Activated B cell treated with CpG ODN at 0.5 μM for 24 hours (primary cell): ENCODE measurements around the gene TENM4. TPM values are rescaled to one million over a fixed set of nuclear protein-coding genes. Genes with fewer than 3 reads are reported as not detected.

Source experiments
- ATAC-seq: fragments of 200-7000 bp; cut with Tn5 transposase; one replicate; pipeline ENCODE4 v1.10.0; 2021; ENCODE audit warnings: low read depth, mild to moderate bottlenecking, moderate library complexity
- CTCF ChIA-PET: fragments of 350-600 bp; sonication (Branson Sonifier 250); formaldehyde crosslinking; loops from one replicate; lab custom pipeline; 2021; ENCODE audit warnings: antibody characterized with exemption; lab: Charles Lee
- POLR2A ChIA-PET: fragments of 350-600 bp; sonication (Branson Sonifier 250); formaldehyde crosslinking; loops from one replicate; lab custom pipeline; 2021; ENCODE audit warnings: antibody characterized with exemption; lab: Charles Lee
- DNase-seq: peaks from one replicate; pipeline ENCODE4 v3.0.0; 2022
- H3K27ac Mint-ChIP-seq: one replicate; pipeline ENCODE4 v1.8.0; 2020; ENCODE audit warnings: mixed read lengths
- H3K27me3 Mint-ChIP-seq: one replicate; pipeline ENCODE4 v1.8.0; 2021; ENCODE audit warnings: mixed read lengths
- H3K36me3 Mint-ChIP-seq: one replicate; pipeline ENCODE4 v1.8.0; 2021; ENCODE audit warnings: low read depth, mixed read lengths
- H3K4me1 Mint-ChIP-seq: one replicate; pipeline ENCODE4 v1.8.0; 2021; ENCODE audit warnings: mixed read lengths
- H3K4me3 Mint-ChIP-seq: one replicate; pipeline ENCODE4 v1.8.0; 2020; ENCODE audit warnings: mild to moderate bottlenecking, mixed read lengths
- H3K9me3 Mint-ChIP-seq: one replicate; pipeline ENCODE4 v1.8.0; 2020; ENCODE audit warnings: mixed read lengths
- CTCF ChIP-seq: fragments of 200-600 bp; IDR thresholded peaks from one replicate; pipeline ENCODE4 v1.8.0; 2022; ENCODE audit warnings: antibody characterized with exemption, mild to moderate bottlenecking
- intact Hi-C: fragments of 100-400 bp; cut with micrococcal nuclease; formaldehyde crosslinking; loops from one replicate; pipeline ENCODE4 v1.15.1; 2024
- total RNA-seq: library from RNA; stranded (reverse); gene quantifications from 2 replicates; pipeline ENCODE4 v1.2.3, GENCODE V29; 2022

TENM4 gene
- total RNA-seq, 1 donor from 2014 or later, result 2.4 TPM

GRCh38 chr11:79059141-79059540 is 381.7 kb downstream of the TENM4 start:
- CTCF ChIA-PET, result no interaction called here

GRCh38 chr11:79055856-79056631 is 384.8 kb downstream of the TENM4 start:
- no peak for TF ChIP-seq CTCF
- Mint-ChIP-seq H3K9me3 (no peaks in the 10 kb centered on the region), H3K27me3 (peaks cover 12% of the 10 kb centered on the region), H3K4me1 (no peaks in the 10 kb centered on the region), H3K4me3 (no peak overlapping the region), H3K36me3 (no peaks in the 10 kb centered on the region), H3K27ac (no peak overlapping the region)
- ATAC-seq (no peak), DNase-seq (no peak)
- intact Hi-C loops, result no loop called here
- CTCF ChIA-PET, result no interaction called here
- POLR2A ChIA-PET, result no interaction called here

More at GRCh38 chr11:79059141-79059540, 381.7 kb downstream of the TENM4 start:
- Mint-ChIP-seq H3K27ac (no peak overlapping the region), H3K27me3 (peaks cover 9% of the 10 kb centered on the region), H3K4me3 (no peak overlapping the region), H3K4me1 (no peaks in the 10 kb centered on the region), H3K9me3 (no peaks in the 10 kb centered on the region), H3K36me3 (no peaks in the 10 kb centered on the region)
- no peak for DNase-seq
- TF ChIP-seq CTCF, result no peak
- intact Hi-C loops, result no loop called here
- ATAC-seq, result no peak
- POLR2A ChIA-PET, result no interaction called here

GRCh38 chr11:79054636-79055035 is 386.2 kb downstream of the TENM4 start:
- CTCF ChIA-PET, result no interaction called here
- no peak for DNase-seq
- no peaks in the 10 kb centered on the region for H3K4me1 Mint-ChIP-seq
- intact Hi-C loops, result no loop called here
- H3K4me3 Mint-ChIP-seq, result no peak overlapping the region
- POLR2A ChIA-PET, result interaction anchor here (0.7 kb wide), 1 partner anchor 99 kb away, joined by 7 read pairs; no protein-coding TSS in a partner anchor
- H3K36me3 Mint-ChIP-seq, result no peaks in the 10 kb centered on the region
- no peak overlapping the region for H3K27ac Mint-ChIP-seq
- no peak for TF ChIP-seq CTCF
- H3K9me3 Mint-ChIP-seq, result no peaks in the 10 kb centered on the region
- peaks cover 12% of the 10 kb centered on the region for H3K27me3 Mint-ChIP-seq
- ATAC-seq, result no peak

GRCh38 chr11:79052544-79052943 is 388.3 kb downstream of the TENM4 start:
- Mint-ChIP-seq H3K27ac (no peak overlapping the region), H3K36me3 (no peaks in the 10 kb centered on the region), H3K27me3 (peaks cover 10% of the 10 kb centered on the region), H3K9me3 (no peaks in the 10 kb centered on the region), H3K4me1 (no peaks in the 10 kb centered on the region), H3K4me3 (no peak overlapping the region)
- no peak for ATAC-seq
- no peak for TF ChIP-seq CTCF
- ChIA-PET POLR2A (no interaction called here), CTCF (interaction anchor here (1.1 kb wide), 1 partner anchor 407 kb away, joined by 3 read pairs; no protein-coding TSS in a partner anchor)
- DNase-seq, result no peak
- intact Hi-C loops, result no loop called here

- Mint-ChIP-seq H3K27ac (no peak overlapping the region), H3K9me3 (no peaks in the 10 kb centered on the region), H3K4me1 (no peaks in the 10 kb centered on the region), H3K4me3 (no peak overlapping the region), H3K27me3 (peaks cover 3% of the 10 kb centered on the region), H3K36me3 (no peaks in the 10 kb centered on the region)
- TF ChIP-seq CTCF, result no peak
- intact Hi-C loops, result no loop called here
- ChIA-PET POLR2A (no interaction called here), CTCF (no interaction called here)
- no peak for DNase-seq
- ATAC-seq, result no peak
Observed at GRCh38 chr11:79050786-79051185, 390.0 kb downstream of the TENM4 start.
